Mesenchymal stem cell (in vitro differentiated cells and primary cell): Measurements from ENCODE around the gene KCNAB2.

Experiments used
- DNase-seq: peaks from one replicate; pipeline ENCODE4 v3.0.0-alpha.2; 2013
- H2AFZ ChIP-seq: one replicate; pipeline ENCODE4 v1.6.1; 2013; ENCODE audit warnings: low read depth, mild to moderate bottlenecking, control low read depth, inconsistent platforms, low read length, moderate library complexity
- H2AK5ac ChIP-seq: 2 replicates; pipeline ENCODE4 v1.6.1; 2013; ENCODE audit warnings: low read length, moderate library complexity, mild to moderate bottlenecking, inconsistent platforms; ENCODE audit not compliant: severe bottlenecking
- H2BK120ac ChIP-seq: one replicate; pipeline ENCODE4 v1.6.1; 2013; ENCODE audit warnings: low read depth, mild to moderate bottlenecking, inconsistent platforms, low read length, moderate library complexity
- H2BK12ac ChIP-seq, 2 experiments: one replicate each; pipeline ENCODE4 v1.6.1; 2013; ENCODE audit warnings: inconsistent platforms in 2 of 2, low read length in 2 of 2, mild to moderate bottlenecking in 2 of 2, moderate library complexity in 2 of 2, control low read depth in 1 of 2
- H2BK15ac ChIP-seq: one replicate; pipeline ENCODE4 v1.6.1; 2013; ENCODE audit warnings: mild to moderate bottlenecking, low read depth, inconsistent platforms; ENCODE audit not compliant: poor library complexity, severe bottlenecking
- H2BK5ac ChIP-seq: 2 replicates; pipeline ENCODE4 v1.6.1; 2013; ENCODE audit warnings: low read depth, mild to moderate bottlenecking, low read length, control low read depth, inconsistent platforms; ENCODE audit not compliant: poor library complexity, severe bottlenecking
- H3K14ac ChIP-seq, 2 experiments: one replicate each; pipeline ENCODE4 v1.6.1; 2013; ENCODE audit warnings: inconsistent platforms in 2 of 2, low read length in 2 of 2, control low read depth in 1 of 2, mild to moderate bottlenecking in 1 of 2, moderate library complexity in 1 of 2
- H3K18ac ChIP-seq, 2 experiments: one replicate each; pipeline ENCODE4 v1.6.1; 2013; ENCODE audit warnings: inconsistent platforms in 2 of 2, low read length in 2 of 2, control low read depth in 1 of 2, low read depth in 1 of 2, mild to moderate bottlenecking in 1 of 2
- H3K23ac ChIP-seq, 2 experiments: one replicate each; pipeline ENCODE4 v1.6.1; 2013; ENCODE audit warnings: inconsistent platforms in 2 of 2, low read length in 2 of 2, mild to moderate bottlenecking in 2 of 2, moderate library complexity in 2 of 2, control low read depth in 1 of 2
- H3K27ac ChIP-seq: 2 replicates; pipeline ENCODE4 v1.5.1; 2013; ENCODE audit warnings: mild to moderate bottlenecking, moderate library complexity, low read length, control low read depth, inconsistent platforms; ENCODE audit not compliant: poor library complexity, severe bottlenecking
- H3K27me3 ChIP-seq, 2 experiments: 2 replicates each; pipeline versions ENCODE4 v1.6.1 to v1.7.0; 2013; ENCODE audit warnings: low read length in 2 of 2, mild to moderate bottlenecking in 2 of 2, moderate library complexity in 2 of 2, control low read depth in 1 of 2, inconsistent platforms in 1 of 2; ENCODE audit not compliant: control insufficient read depth in 1 of 2, insufficient read depth in 1 of 2
- H3K36me3 ChIP-seq, 2 experiments: 2 replicates each; pipeline versions ENCODE4 v1.6.1 to v1.7.0; 2013; ENCODE audit warnings: low read length in 2 of 2, control low read depth in 1 of 2, inconsistent platforms in 1 of 2, low read depth in 1 of 2, mild to moderate bottlenecking in 1 of 2; ENCODE audit not compliant: insufficient read depth in 2 of 2, control insufficient read depth in 1 of 2
- H3K4ac ChIP-seq, 2 experiments: one replicate each; pipeline ENCODE4 v1.6.1; 2013; ENCODE audit warnings: inconsistent platforms in 2 of 2, low read length in 2 of 2, mild to moderate bottlenecking in 2 of 2, moderate library complexity in 2 of 2, control low read depth in 1 of 2, low read depth in 1 of 2
- H3K4me1 ChIP-seq: 2 replicates; pipeline ENCODE4 v1.6.1; 2013; ENCODE audit warnings: low read depth, low read length, control low read depth; ENCODE audit not compliant: control insufficient read depth, insufficient read depth
- H3K4me2 ChIP-seq: 2 replicates; pipeline ENCODE4 v1.6.1; 2013; ENCODE audit warnings: low read length, mild to moderate bottlenecking, inconsistent platforms; ENCODE audit not compliant: poor library complexity, severe bottlenecking
- H3K4me3 ChIP-seq, 2 experiments: 2 replicates each; pipeline versions ENCODE4 v1.5.1 to v1.7.0; 2013; ENCODE audit warnings: low read length in 2 of 2, mild to moderate bottlenecking in 2 of 2, control low read depth in 1 of 2, low read depth in 1 of 2; ENCODE audit not compliant: insufficient read depth in 1 of 2
- H3K79me1 ChIP-seq: replicated peaks from 2 replicates; pipeline ENCODE4 v1.6.1; 2013; ENCODE audit warnings: mild to moderate bottlenecking, control low read depth, low read length, inconsistent platforms; ENCODE audit not compliant: poor library complexity, severe bottlenecking
- H3K9ac ChIP-seq: 2 replicates; pipeline ENCODE4 v1.7.0; 2013; ENCODE audit warnings: mild to moderate bottlenecking, low read length, moderate library complexity
- H3K9me3 ChIP-seq: 2 replicates; pipeline ENCODE4 v1.7.0; 2013; ENCODE audit warnings: mild to moderate bottlenecking, low read length; ENCODE audit not compliant: control insufficient read depth
- H4K8ac ChIP-seq: one replicate; pipeline ENCODE4 v1.6.1; 2013; ENCODE audit warnings: inconsistent platforms, mild to moderate bottlenecking, low read length, moderate library complexity
- H4K91ac ChIP-seq: one replicate; pipeline ENCODE4 v1.6.1; 2013; ENCODE audit warnings: mild to moderate bottlenecking, low read length, inconsistent platforms
- WGBS: methylation state at CpG from one replicate; pipeline ENCODE4 v1.1.7; 2013; ENCODE audit warnings: mixed read lengths; 5-methylcytosine and 5-hydroxymethylcytosine counted together

Gene KCNAB2

GRCh38 chr1:6097117-6097595 is 51.5 kb downstream of the KCNAB2 start:
- Histone ChIP-seq H2AFZ (no peak overlapping the region), H2BK120ac (no peak overlapping the region), H2BK5ac (no peak overlapping the region), H4K91ac (no peak overlapping the region), H3K9ac (no peak overlapping the region), H4K8ac (no peak overlapping the region), H3K4me1 (no peaks in the 10 kb centered on the region), H2BK12ac (no peak overlapping the region), H3K14ac (no peak overlapping the region), H3K4ac (no peak overlapping the region), H3K4me3 (no peak overlapping the region), H3K9me3 (no peaks in the 10 kb centered on the region), H3K27me3 (peaks cover 8 to 36% of the 10 kb centered on the region in 2 experiments), H3K27ac (no peak overlapping the region), H2AK5ac (no peak overlapping the region), H3K79me1 (no peaks in the 10 kb centered on the region), H3K4me2 (no peak overlapping the region), H2BK15ac (no peak overlapping the region), H3K18ac (no peak overlapping the region), H3K23ac (no peak overlapping the region), H3K36me3 (no peaks in the 10 kb centered on the region)
- no peak for DNase-seq
- WGBS, result 73% methylated on average over 15 of the region's 15 CpGs

DNA sequence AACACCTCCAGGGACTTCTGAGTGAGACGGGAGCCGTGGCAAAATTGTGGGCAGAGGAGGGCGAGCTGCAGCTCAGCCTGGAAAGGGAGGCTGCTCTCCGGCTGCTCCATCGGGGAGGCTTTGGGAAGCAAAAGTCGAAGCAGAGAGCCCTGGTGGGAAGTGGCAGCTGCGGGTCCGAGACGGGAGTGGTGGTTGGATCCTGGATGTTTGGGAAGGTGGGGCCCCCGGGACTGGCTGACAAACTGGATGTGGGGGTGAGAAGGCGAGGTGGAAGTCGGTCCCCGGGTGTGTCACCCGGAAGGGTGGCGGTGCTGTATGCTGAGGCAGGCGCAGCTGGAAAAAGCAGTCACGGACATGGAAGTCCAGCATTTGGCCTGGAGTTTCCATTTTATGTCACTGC is 52.1 kb downstream of the KCNAB2 start:
- no peak overlapping the region for H2AFZ ChIP-seq
- H3K27ac ChIP-seq, result no peak overlapping the region
- no peak overlapping the region for H2BK15ac ChIP-seq
- DNase-seq, result no peak
- no peak overlapping the region for H4K91ac ChIP-seq
- no peaks in the 10 kb centered on the region for H3K79me1 ChIP-seq
- H3K14ac ChIP-seq, result no peak overlapping the region
- no peaks in the 10 kb centered on the region for H3K4me1 ChIP-seq
- no peak overlapping the region for H3K23ac ChIP-seq
- no peaks in the 10 kb centered on the region for H3K9me3 ChIP-seq
- no peak overlapping the region for H2BK12ac ChIP-seq
- H3K4ac ChIP-seq, result no peak overlapping the region
- peaks cover 7 to 38% of the 10 kb centered on the region in 2 experiments for H3K27me3 ChIP-seq
- H2BK120ac ChIP-seq, result no peak overlapping the region
- no peak overlapping the region for H4K8ac ChIP-seq
- peak overlapping the region in 1 of 2 experiments; percentile 42 for H3K4me3 ChIP-seq
- H3K4me2 ChIP-seq, result no peak overlapping the region
- no peak overlapping the region for H2BK5ac ChIP-seq
- H3K18ac ChIP-seq, result no peak overlapping the region
- H2AK5ac ChIP-seq, result no peak overlapping the region
- peak overlapping the region; percentile 39 for H3K9ac ChIP-seq
- H3K36me3 ChIP-seq, result no peaks in the 10 kb centered on the region
- WGBS, result 87% methylated on average over 17 of the region's 17 CpGs

DNA sequence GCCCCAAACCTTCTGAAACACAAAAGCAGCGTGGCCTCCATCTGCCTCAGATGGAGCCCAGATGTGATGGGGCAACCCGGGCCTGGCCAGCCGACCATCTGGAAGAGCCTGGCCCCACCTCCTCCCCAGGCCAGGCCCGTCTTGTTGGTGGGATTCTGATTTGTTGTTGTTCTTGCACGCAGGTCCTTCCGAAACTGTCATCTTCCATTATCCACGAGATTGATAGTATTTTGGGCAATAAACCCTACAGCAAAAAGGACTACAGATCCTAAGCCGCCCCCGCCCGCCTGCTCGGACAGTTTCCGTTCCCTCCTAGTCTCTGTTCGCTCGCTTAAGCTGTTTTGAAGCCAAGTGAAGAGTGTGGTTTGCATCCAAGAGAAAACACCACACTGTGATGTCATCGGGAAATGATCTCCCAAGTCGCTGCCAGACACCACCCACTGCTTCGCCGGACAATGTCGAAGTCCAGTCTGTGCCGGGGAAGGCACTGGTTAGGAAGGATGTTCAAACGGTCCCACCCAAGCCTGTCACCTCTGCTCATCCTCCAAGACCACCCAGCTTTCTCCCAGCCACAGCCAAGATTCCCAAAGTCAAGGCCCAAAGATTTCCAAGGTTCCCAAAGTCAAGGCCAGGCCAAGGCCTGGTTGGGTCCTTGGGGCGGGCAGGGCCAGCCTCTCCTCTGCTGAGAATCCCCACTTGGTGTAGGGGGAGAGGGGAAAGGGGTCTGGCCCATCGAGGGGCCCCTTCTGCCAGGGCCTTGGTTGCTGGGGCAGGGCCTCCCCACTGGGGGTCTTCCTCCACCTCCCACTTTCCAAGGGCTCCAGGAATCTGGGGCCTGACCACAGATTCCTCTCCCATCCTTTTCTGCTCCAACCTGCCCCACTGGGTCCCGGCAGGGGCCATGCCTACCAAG is 52.9 kb downstream of the KCNAB2 start:
- peaks cover under 1 to 39% of the 10 kb centered on the region in 2 experiments for H3K27me3 ChIP-seq
- no peak overlapping the region for H3K27ac ChIP-seq
- peak overlapping the region in 1 of 2 experiments; percentile 42 for H3K4me3 ChIP-seq
- H2AK5ac ChIP-seq, result no peak overlapping the region
- no peak for DNase-seq
- no peaks in the 10 kb centered on the region for H3K4me1 ChIP-seq
- H2BK5ac ChIP-seq, result no peak overlapping the region
- H3K36me3 ChIP-seq, result no peaks in the 10 kb centered on the region
- H4K91ac ChIP-seq, result no peak overlapping the region
- H3K23ac ChIP-seq, result no peak overlapping the region
- no peak overlapping the region for H2BK15ac ChIP-seq
- H3K4ac ChIP-seq, result no peak overlapping the region
- 85% methylated on average over 23 of the region's 24 CpGs for WGBS
- H2BK120ac ChIP-seq, result no peak overlapping the region
- H3K79me1 ChIP-seq, result no peaks in the 10 kb centered on the region
- no peak overlapping the region for H3K4me2 ChIP-seq
- H3K9me3 ChIP-seq, result no peaks in the 10 kb centered on the region
- no peak overlapping the region for H4K8ac ChIP-seq
- H2BK12ac ChIP-seq, result no peak overlapping the region
- no peak overlapping the region for H3K14ac ChIP-seq
- H3K9ac ChIP-seq, result peak overlapping the region; percentile 39
- no peak overlapping the region for H2AFZ ChIP-seq
- no peak overlapping the region for H3K18ac ChIP-seq

DNA sequence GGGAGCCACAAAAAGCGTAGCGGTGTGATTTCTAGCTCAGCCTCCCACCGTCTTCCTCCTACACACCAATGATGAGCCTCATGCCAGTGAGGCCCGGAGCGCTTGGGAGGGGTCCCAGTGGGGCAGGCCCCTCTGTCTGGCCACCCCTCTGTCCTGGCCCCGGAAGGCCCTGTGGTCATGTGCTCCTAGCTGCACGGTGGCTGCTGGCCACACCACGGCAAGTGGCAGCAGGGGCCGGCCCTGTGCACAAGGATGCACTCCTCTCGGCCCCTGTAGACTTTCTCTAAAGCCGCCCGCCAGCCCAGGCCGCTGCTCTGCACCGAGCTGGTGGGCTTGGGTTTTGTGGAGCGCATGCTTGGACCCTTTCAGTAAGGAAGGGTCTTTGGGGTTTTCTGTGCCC is 53.6 kb downstream of the KCNAB2 start:
- Histone ChIP-seq H4K91ac (no peak overlapping the region), H2BK5ac (no peak overlapping the region), H3K4me3 (no peak overlapping the region), H3K27ac (no peak overlapping the region), H3K27me3 (peaks cover 0 to 39% of the 10 kb centered on the region in 2 experiments), H2AK5ac (no peak overlapping the region), H3K4me1 (no peaks in the 10 kb centered on the region), H3K9me3 (no peaks in the 10 kb centered on the region), H2BK120ac (no peak overlapping the region), H2AFZ (no peak overlapping the region), H3K18ac (no peak overlapping the region), H3K36me3 (no peaks in the 10 kb centered on the region), H3K79me1 (no peaks in the 10 kb centered on the region), H3K23ac (no peak overlapping the region), H4K8ac (no peak overlapping the region), H3K4ac (no peak overlapping the region), H3K14ac (no peak overlapping the region), H3K4me2 (no peak overlapping the region), H3K9ac (no peak overlapping the region), H2BK15ac (no peak overlapping the region), H2BK12ac (no peak overlapping the region)
- DNase-seq, result no peak
- 90% methylated on average over 15 of the region's 15 CpGs for WGBS
